H1 (cell line): ENCODE data around the gene SYNDIG1. TPM values are rescaled to one million over a fixed set of nuclear protein-coding genes. Genes with fewer than 3 reads are reported as not detected.

ENCODE experiments used
- CHD1 ChIP-seq: IDR thresholded peaks from 2 replicates; pipeline ENCODE4 v1.6.1; 2012; ENCODE audit warnings: low read depth, low read length, improper control_type of control experiment
- KDM1A ChIP-seq: fragments of 200-600, 300-600 bp; sonication (generic); IDR thresholded peaks from 2 replicates; pipeline ENCODE4 v1.7.1; 2016; ENCODE audit warnings: mild to moderate bottlenecking, low read length, borderline replicate concordance
- KDM5A ChIP-seq: fragments of 200-600 bp; IDR thresholded peaks from 2 replicates; pipeline ENCODE4 v1.7.1; 2012; ENCODE audit warnings: mild to moderate bottlenecking, low read length, inconsistent platforms, mixed read lengths
- MAFK ChIP-seq: IDR thresholded peaks from 2 replicates; pipeline ENCODE4 v1.6.1; 2012; ENCODE audit warnings: low read depth, mild to moderate bottlenecking, improper control_type of control experiment, low read length
- POLR2A ChIP-seq, 2 experiments: IDR thresholded peaks; 1 replicate in 1 of 2; 2 replicates in 1 of 2; pipeline ENCODE4 v1.6.1; 2011; ENCODE audit warnings: low read depth in 2 of 2, low read length in 2 of 2, mild to moderate bottlenecking in 2 of 2; ENCODE audit errors: control extremely low read depth in 1 of 2
- RBBP5 ChIP-seq: IDR thresholded peaks from 2 replicates; pipeline ENCODE4 v1.7.1; 2012; ENCODE audit warnings: low read depth, mild to moderate bottlenecking, inconsistent platforms, low read length, moderate library complexity, borderline replicate concordance
- SAP30 ChIP-seq: fragments of 300-600 bp; sonication (generic); IDR thresholded peaks from 2 replicates; pipeline ENCODE4 v1.7.1; 2012; ENCODE audit warnings: low read length, moderate library complexity, mild to moderate bottlenecking, inconsistent platforms; ENCODE audit not compliant: insufficient read depth, insufficient replicate concordance
- SIX5 ChIP-seq: IDR thresholded peaks from 2 replicates; pipeline ENCODE4 v1.6.1; 2011; ENCODE audit warnings: mild to moderate bottlenecking, low read depth, low read length
- TAF7 ChIP-seq: optimal IDR thresholded peaks from 2 replicates; pipeline ENCODE3; 2011; ENCODE audit warnings: low read depth, mild to moderate bottlenecking, inconsistent platforms, low read length, moderate library complexity, borderline replicate concordance
- TCF12 ChIP-seq: IDR thresholded peaks from 2 replicates; pipeline ENCODE4 v1.6.1; 2011; ENCODE audit warnings: low read depth, mild to moderate bottlenecking, low read length
- polyA plus RNA-seq, 7 experiments: library from polyadenylated mRNA; depleted of rRNA in 3 of 7; stranded (reverse) in 5 of 7; unstranded in 2 of 7; fragments of >200 nt in 5 of 7; fragments of 200-250 nt in 2 of 7; gene quantifications; 1 replicate in 5 of 7; 2 replicates in 1 of 7; 4 replicates in 1 of 7; pipeline versions ENCODE4 v1.2.1 to v1.2.3, GENCODE V29; 2011 to 2013; ENCODE audit warnings: missing spikeins in 2 of 7, mixed read lengths in 2 of 7
- total RNA-seq: library from RNA; stranded (reverse); fragmentation: NEBNext Ultra II Directional; extraction: Animal tissue kit (Norgen Biotek cat#: 25700); gene quantifications from 2 replicates; pipeline ENCODE4 v1.2.1, GENCODE V29; 2021

The SYNDIG1 gene
- total and polyA plus RNA-seq, 2 of the 8 experiments (the other 6 are each of a cell fraction or from before 2014, with no cell fraction given) = 6.5 to 7.8 TPM

- TF ChIP-seq RBBP5 (no peak), MAFK (no peak), TAF7 (no peak), KDM1A (no peak), KDM5A (no peak), CHD1 (no peak), TCF12 (no peak), SIX5 (no peak), POLR2A (IDR thresholded peaks at IDR 0.05; ENCODE audit: control extremely low read depth in 1 of 2, low read depth in 2 of 2, low read length in 2 of 2) (no peak), SAP30 (no peak)
Observed at GRCh38 chr20:24612799-24613775, 143.7 kb downstream of the SYNDIG1 start (continued).
